SU-DHL-6 (cell line): ENCODE results near the gene COL27A1.

Source experiments
- CTCF ChIP-seq: fragments of 200-600 bp; sonication (generic); IDR thresholded peaks from one replicate; pipeline ENCODE4 v1.5.1; 2017; ENCODE audit warnings: antibody characterized with exemption, mild to moderate bottlenecking, low read length, moderate library complexity; ENCODE audit not compliant: insufficient read depth, poor library complexity, severe bottlenecking
- EZH2phosphoT487 ChIP-seq: fragments of 200-600 bp; sonication (generic), shearing (Covaris generic); conservative IDR thresholded peaks from 2 replicates; pipeline ENCODE4 v1.6.1; 2018; ENCODE audit warnings: mild to moderate bottlenecking, antibody characterized with exemption, low read length, moderate library complexity, mixed read lengths

- TF ChIP-seq CTCF: no peak
- TF ChIP-seq EZH2phosphoT487: no peak
These were observed 16.8 kb upstream of the COL27A1 start for GRCh38 chr9:114138552-114138971.
